Fibroblast of upper back skin (primary cell): ENCODE measurements around the gene ZDHHC14.

Source experiments
- DNase-seq: peaks from one replicate; pipeline ENCODE4 v3.0.0-alpha.2; 2013

ZDHHC14 gene

GRCh38 chr6:157650801-157651200 is 269.8 kb downstream of the ZDHHC14 start:
- no peak for DNase-seq

DNA sequence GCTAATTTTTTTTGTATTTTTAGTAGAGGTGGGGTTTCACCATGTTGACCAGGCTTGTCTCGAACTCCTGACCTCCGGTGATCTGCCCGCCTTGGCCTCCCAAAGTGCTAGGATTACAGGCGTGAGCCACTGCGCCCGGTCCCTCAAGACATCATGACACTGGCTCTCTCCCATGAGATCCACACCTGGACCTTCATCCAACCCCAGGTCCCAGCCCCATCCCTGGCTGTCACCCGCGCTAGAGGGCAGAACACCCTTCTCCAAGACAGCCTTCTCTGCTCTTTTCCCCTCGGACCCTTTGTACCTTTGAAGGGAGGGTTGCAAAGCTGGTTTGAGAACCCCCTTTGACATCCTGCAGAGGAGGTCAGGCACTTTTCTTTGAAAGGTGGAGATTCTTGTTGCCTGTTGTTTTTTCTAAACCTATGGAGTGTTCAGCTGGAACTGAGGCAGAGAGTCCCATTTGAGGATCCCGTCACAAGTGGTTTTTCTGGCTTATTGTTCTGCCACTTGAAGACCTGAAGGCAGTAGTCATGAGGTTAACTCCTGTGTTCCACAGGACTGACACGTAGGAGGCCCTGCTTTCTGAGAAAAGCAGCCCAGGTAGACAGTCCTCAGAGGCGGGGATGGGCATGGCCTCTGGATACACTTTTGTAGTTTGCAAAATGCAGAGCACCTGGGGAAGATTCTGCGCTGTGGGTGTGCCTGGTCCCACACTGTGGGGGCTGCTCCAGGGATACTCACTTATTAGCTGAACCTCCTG is 270.9 kb downstream of the ZDHHC14 start:
- DNase-seq: no peak

- no peak for DNase-seq
Measured at GRCh38 chr6:157652601-157653363, 271.8 kb downstream of the ZDHHC14 start.

GRCh38 chr6:157653521-157653920 is 272.5 kb downstream of the ZDHHC14 start:
- no peak for DNase-seq

DNA sequence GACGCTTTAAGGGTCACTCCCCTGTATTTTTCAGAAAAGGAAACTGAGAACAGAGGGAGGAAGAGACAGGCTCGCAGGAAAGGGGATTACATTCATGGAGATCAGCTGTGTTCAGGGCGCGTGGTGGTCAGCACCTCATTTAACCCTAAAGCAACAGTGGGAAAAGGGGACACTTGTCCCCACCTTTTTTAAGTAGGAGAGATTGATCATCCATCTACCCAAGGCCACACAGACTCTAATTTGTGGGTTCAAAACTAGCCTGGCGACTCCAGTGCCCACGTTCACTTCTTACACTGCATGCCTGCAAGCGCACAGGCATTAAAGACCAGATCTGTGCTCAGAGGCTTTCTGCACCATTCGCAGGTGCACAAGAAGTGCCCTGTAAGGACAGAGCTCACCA is 274.1 kb downstream of the ZDHHC14 start:
- no peak for DNase-seq

DNA sequence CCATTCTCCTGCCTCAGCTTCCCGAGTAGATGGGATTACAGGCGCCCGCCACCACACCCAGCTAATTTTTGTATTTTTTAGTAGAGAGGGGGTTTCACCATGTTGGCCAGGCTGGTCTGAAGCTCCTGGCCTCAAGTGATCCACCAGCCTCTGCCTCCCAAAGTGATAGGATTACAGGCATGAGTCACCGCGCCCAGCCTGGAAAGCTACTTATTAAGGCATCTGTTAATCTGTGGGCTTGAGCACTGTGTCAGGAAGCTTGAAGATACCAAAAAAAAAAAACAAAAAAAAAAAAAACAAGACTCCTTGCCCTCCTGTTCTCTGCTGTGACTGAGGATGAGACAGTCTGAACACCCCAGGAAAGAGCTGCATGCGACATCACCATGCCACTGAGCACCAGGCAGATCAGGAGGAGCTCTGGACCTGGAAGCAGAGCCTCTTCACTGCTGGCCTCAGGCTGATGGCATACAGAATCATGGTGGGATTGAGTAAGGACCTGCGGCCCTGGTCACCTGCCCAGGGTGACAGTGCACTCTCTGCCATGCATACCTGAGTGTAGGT is 275.5 kb downstream of the ZDHHC14 start:
- peak; percentile 29 for DNase-seq

DNA sequence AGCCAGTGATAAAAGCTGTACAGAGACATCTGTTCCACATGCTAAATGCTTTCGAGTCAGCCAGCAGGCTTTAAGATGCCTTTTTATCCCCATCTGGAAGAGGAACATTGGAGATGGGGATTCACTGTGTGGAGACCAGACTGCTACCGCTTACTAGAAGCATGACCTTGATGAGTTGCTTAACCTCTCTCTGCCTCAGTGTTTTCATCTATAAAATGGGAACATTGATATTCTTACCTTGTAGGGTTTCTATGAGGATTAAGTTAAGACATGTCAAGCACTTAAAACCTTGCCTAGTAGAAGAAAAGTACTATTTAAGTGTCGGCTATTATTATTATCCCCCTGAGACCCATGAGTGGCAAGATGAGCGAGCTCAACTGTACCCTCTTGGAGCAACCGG is 276.8 kb downstream of the ZDHHC14 start:
- no peak for DNase-seq

- no peak for DNase-seq
Measured at GRCh38 chr6:157658301-157658700, 277.3 kb downstream of the ZDHHC14 start.

- DNase-seq: no peak
Measured at GRCh38 chr6:157659536-157660271, 278.7 kb downstream of the ZDHHC14 start.

DNA sequence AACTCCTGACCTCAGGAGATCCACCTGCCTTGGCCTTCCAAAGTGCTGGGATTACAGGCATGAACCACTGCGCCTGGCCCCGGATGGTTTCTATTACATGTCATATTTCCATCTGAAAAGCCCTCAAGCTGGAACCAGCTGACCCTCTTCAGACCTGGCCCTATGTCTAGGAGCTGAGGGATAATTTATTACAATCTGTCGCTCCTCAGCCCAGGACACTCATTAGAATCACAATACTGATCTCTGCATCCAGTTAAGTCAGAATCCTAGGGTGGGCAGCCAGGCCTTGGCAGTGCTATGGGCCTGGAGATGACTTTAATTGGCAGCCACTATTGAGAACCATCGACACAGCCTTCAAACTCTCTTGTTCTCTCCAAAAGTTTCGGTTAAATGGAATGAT is 279.4 kb downstream of the ZDHHC14 start:
- DNase-seq: no peak

DNA sequence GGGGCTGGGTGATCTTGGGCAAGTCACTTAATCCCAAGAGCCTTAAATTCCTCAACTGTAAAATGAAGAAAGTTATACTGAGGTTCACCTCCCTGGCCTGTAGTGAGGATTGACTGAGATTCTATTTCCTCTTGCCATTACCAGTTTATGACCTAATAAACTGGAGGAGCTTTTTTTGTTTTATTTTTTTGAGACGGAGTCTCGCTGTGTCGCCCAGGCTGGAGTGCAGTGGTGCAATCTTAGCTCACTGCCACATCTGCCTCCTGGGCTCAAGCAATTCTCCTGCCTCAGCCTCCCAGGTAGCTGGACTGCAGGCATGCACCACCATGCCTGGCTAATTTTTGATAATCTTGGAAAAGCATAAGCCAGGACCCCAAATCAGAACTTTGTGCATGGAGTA is 280.7 kb downstream of the ZDHHC14 start:
- DNase-seq: no peak

- no peak for DNase-seq
Measured at GRCh38 chr6:157663261-157663660, 282.3 kb downstream of the ZDHHC14 start.

DNA sequence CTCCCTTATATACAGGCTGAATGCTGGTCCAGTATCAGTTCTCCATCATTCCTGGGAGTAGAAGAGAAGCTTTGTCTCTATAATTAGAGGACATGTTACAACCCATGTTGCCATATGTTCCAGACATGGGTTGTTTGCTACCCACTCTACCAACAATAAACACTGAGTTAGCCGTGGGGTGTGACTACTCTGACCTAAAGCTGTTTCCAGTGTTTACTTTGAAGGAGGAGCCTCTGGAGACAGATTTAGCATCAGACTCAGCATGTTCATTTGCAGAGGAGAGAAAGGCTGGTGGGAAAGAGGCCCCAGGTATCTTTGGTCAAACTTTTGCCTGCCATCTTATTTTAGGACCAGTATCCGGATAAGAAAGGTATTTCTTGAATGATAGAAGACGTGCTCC is 284.2 kb downstream of the ZDHHC14 start:
- DNase-seq: no peak

DNA sequence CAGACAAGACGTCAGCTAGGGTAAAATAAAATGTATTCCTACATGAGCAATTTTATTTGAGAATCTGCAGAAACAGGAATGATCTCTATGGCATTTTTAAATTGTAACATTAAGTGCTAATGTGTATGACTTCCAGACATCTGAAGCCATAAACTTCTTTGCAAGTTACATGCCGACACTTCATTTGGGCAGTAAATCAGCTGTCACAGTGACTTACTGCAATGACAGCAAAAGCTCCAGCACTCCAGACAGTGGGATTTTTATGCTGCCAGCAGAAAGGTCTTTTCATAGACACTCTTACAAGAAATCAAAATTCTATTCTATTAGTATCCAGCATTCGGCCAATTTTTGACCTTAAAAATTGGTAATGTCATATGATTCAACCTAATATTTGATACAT is 285.7 kb downstream of the ZDHHC14 start:
- no peak for DNase-seq

DNA sequence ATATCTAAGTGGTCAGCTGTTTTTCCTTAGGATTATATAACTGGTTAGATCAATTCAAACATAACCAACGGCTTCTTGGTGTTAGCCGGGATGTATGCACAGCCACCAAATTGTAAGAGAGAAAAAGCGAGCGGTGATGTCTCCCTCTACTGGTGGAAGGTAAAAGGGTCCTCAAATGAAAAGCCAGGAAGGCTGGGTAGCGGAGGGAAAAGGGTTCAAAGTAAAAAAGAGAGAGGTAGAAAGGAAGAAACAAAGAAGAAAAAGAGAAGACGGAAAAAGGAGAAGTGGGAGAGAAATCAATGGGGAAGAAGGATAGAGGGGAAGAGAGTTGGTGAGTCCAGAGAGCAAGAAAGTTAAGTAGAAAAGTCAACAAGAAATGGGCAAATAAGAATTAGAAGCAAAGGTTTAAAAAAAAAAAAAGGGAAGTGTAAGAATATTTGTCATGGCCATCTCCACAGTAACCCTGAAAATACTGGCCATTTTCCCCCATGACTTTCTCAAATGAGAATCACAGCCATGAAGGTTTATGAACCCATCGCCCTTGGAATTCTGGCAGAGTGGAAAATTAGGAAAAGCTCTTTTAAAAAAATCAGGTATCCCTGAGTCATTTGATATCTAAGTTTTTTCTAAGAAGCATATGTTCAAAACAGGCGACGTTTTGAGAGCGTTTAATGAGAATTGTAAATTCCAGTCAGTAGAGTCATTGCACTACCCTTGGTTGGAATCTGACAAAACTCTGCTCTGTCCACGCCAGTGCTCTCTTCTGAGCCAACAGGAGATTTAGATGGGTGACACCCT is 286.4 kb downstream of the ZDHHC14 start:
- peak; percentile 63 for DNase-seq

GRCh38 chr6:157668009-157668401 is 287.0 kb downstream of the ZDHHC14 start:
- DNase-seq: no peak

- no peak for DNase-seq
Measured at GRCh38 chr6:157668713-157669112, 287.7 kb downstream of the ZDHHC14 start.

DNA sequence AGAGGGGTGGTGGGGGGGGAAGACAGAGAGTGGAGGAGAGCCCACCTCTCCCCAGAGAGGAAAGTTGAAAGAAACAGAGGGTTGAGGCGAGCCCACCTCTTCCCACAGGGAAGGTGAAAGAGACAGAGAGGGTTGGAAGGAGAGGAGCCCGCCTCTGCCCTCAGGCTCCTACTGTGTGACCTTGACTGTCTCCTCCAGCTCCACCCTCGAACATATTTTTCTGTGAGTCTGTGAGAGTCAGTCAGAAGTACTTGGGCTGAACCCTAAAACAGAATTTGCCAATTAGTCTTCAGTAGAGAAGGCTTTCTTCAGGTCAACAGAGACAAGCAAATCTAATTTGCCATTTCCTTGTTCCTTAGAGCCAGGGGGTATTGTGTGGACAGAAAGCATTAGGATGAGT is 288.3 kb downstream of the ZDHHC14 start:
- DNase-seq: no peak

- peak; percentile 68 for DNase-seq
Measured at GRCh38 chr6:157669747-157670216, 288.8 kb downstream of the ZDHHC14 start.

GRCh38 chr6:157670466-157671186 is 289.6 kb downstream of the ZDHHC14 start:
- DNase-seq: no peak

GRCh38 chr6:157672726-157673412 is 291.9 kb downstream of the ZDHHC14 start:
- DNase-seq: no peak
